Measurements from ENCODE around the gene DIP2C.

DNA sequence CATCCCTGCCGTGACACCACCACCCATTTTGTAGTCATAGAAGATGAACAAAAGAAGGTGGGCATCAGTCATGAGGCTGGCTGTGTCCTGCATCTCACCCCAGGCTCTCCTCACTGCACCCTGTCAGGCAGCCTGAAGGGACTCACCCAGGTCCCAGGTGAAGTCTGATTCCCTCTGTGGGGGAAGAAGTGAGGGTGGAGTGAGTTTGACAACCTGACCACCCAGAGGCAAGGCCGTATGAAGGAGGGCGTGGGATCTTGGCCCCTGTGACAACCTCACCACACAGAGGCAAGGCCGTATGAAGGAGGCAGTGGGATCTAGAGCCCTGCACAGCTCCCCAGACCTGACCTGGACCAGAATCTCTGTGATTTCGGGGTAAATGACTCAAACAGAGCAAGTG lies 152.5 kb downstream of the DIP2C start:
- TF ChIP-seq, protein P1, sequence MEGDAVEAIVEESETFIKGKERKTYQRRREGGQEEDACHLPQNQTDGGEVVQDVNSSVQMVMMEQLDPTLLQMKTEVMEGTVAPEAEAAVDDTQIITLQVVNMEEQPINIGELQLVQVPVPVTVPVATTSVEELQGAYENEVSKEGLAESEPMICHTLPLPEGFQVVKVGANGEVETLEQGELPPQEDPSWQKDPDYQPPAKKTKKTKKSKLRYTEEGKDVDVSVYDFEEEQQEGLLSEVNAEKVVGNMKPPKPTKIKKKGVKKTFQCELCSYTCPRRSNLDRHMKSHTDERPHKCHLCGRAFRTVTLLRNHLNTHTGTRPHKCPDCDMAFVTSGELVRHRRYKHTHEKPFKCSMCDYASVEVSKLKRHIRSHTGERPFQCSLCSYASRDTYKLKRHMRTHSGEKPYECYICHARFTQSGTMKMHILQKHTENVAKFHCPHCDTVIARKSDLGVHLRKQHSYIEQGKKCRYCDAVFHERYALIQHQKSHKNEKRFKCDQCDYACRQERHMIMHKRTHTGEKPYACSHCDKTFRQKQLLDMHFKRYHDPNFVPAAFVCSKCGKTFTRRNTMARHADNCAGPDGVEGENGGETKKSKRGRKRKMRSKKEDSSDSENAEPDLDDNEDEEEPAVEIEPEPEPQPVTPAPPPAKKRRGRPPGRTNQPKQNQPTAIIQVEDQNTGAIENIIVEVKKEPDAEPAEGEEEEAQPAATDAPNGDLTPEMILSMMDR (conservative IDR thresholded peaks at IDR 0.05; ENCODE audit: low read length): no peak
- no peak for TF ChIP-seq EZH2phosphoT487 (IDR thresholded peaks at IDR 0.05; ENCODE audit: borderline replicate concordance)

Data from Loucy (cell line).